Spleen (tissue), 7 donors: ENCODE data around the gene HSP90B1.

Experiments
- POLR2AphosphoS5 ChIP-seq, 3 donors: sonication (generic); formaldehyde crosslinking; IDR thresholded peaks; one replicate each; pipeline ENCODE4 v1.5.1; 2017; ENCODE audit warnings: antibody characterized with exemption in 3 of 3
- TF ChIP-seq, protein P1 (sequence below), 11 experiments: fragments of 200-600 bp in 7 of 11; fragments of 450-650 bp in 4 of 11; sonication (generic) in 4 of 11; IDR thresholded peaks in 8 of 11; conservative IDR thresholded peaks in 3 of 11; 1 replicate in 7 of 11; 2 replicates in 4 of 11; pipeline versions ENCODE4 v1.4.0 to v1.8.0; 2016 to 2021; ENCODE audit warnings: antibody characterized with exemption in 11 of 11, inconsistent platforms in 4 of 11, mild to moderate bottlenecking in 1 of 11
- donor health status: DM: no; HTN: no; CAD: no; lungs with moderate emphysema.
- donor health status: DM: no; HTN: no; CAD: no.
- donor health status: DM: no; HTN: no; CAD: no.

DNA sequence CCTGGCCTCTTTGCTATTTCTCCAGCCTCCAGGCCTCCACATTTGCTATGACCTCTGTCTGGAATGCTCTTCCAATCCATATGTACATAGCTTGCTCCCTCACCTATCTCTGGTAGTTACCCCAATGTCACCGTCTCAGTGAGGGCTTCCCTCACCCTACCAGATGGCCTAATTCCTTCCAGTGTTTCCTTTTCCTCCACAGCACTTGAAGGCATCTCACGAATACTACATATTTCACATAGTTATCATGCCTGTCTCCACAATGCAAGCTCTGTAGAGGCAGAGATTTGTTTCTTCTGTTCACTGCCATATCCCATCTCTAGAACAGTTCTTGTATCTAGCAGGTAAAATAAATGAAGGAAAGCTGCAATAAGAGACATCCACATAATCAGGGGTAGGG, 21.3 kb upstream of the HSP90B1 start:
- TF ChIP-seq POLR2AphosphoS5 (IDR thresholded peaks at IDR 0.05), result no peak
- TF ChIP-seq, protein P1, sequence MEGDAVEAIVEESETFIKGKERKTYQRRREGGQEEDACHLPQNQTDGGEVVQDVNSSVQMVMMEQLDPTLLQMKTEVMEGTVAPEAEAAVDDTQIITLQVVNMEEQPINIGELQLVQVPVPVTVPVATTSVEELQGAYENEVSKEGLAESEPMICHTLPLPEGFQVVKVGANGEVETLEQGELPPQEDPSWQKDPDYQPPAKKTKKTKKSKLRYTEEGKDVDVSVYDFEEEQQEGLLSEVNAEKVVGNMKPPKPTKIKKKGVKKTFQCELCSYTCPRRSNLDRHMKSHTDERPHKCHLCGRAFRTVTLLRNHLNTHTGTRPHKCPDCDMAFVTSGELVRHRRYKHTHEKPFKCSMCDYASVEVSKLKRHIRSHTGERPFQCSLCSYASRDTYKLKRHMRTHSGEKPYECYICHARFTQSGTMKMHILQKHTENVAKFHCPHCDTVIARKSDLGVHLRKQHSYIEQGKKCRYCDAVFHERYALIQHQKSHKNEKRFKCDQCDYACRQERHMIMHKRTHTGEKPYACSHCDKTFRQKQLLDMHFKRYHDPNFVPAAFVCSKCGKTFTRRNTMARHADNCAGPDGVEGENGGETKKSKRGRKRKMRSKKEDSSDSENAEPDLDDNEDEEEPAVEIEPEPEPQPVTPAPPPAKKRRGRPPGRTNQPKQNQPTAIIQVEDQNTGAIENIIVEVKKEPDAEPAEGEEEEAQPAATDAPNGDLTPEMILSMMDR (IDR thresholded peaks at IDR 0.05 in 8 of 11, conservative IDR thresholded peaks at IDR 0.05 in 3 of 11), result no peak
